CD4-positive, alpha-beta T cell treated with Interleukin-4 for 1 hour (primary cell): Measurements from ENCODE around the gene BZW2.

ENCODE experiments used
- DNase-seq, 2 donors: peaks; one replicate each; pipeline ENCODE4 v3.0.0-alpha.2; 2020 to 2022

BZW2 gene

GRCh38 chr7:16754856-16755317, 108.9 kb downstream of the BZW2 start:
- DNase-seq: no peak

GRCh38 chr7:16755397-16755796, 109.4 kb downstream of the BZW2 start:
- no peak for DNase-seq
